Measurements from ENCODE around the gene LRRC53.

DNA sequence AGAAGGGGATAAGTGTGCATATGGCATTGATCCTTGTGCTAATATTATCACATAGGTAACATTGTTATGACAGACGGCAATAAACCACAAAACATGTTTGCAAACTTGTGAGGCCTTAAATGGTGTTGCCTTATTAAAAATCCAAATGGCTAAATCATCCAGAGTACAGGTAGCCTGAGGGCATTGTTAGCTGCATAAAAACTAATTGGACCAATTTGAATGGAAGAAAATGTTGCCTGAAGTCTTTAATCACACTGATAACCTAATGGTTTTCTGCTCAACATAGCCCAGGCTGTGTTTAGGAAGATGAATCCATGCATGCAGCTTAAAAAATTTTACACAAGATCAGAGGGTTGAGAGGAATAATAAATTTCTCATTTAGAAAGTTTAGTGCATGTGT, 19.4 kb upstream of the LRRC53 start:
- TF ChIP-seq, protein P1, sequence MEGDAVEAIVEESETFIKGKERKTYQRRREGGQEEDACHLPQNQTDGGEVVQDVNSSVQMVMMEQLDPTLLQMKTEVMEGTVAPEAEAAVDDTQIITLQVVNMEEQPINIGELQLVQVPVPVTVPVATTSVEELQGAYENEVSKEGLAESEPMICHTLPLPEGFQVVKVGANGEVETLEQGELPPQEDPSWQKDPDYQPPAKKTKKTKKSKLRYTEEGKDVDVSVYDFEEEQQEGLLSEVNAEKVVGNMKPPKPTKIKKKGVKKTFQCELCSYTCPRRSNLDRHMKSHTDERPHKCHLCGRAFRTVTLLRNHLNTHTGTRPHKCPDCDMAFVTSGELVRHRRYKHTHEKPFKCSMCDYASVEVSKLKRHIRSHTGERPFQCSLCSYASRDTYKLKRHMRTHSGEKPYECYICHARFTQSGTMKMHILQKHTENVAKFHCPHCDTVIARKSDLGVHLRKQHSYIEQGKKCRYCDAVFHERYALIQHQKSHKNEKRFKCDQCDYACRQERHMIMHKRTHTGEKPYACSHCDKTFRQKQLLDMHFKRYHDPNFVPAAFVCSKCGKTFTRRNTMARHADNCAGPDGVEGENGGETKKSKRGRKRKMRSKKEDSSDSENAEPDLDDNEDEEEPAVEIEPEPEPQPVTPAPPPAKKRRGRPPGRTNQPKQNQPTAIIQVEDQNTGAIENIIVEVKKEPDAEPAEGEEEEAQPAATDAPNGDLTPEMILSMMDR (IDR thresholded peaks at IDR 0.05; ENCODE audit: poor library complexity) = no peak
- TF ChIP-seq EZH2 (IDR thresholded peaks at IDR 0.05; ENCODE audit: borderline replicate concordance) = no peak

Data from hepatocyte (in vitro differentiated cells).